GM12878 (cell line): ENCODE measurements around the gene AJM1. TPM values are rescaled to one million over a fixed set of nuclear protein-coding genes. Genes with fewer than 3 reads are reported as not detected.
"Not testable (repeated sequence)": the region's sequence is repeated elsewhere in the genome, so short reads cannot be mapped to it uniquely, and the experiment has no call there.

Experiments used
- ATAC-seq: fragments of 200-7000 bp; cut with Tn5 transposase; 3 replicates; pipeline ENCODE4 v1.9.1; 2020; ENCODE audit warnings: mild to moderate bottlenecking, moderate library complexity
- BruUV-seq: library from RNA; stranded (reverse); fragments of 400-500 nt; replicated peaks from 2 replicates; lab custom pipeline; 2021; lab: Mats Ljungman, UMichigan
- CTCF ChIA-PET: fragments of 300-600 bp; sonication (Branson Sonifier 250); formaldehyde crosslinking; extraction: SDS; loops from one replicate; lab custom pipeline; 2021; ENCODE audit warnings: inconsistent platforms; lab: Yijun Ruan, JAX
- POLR2A ChIA-PET: fragments of 350-600 bp; formaldehyde crosslinking; extraction: SDS; loops from one replicate; lab custom pipeline; 2021; ENCODE audit warnings: inconsistent platforms; lab: Charles Lee
- RAD21 ChIA-PET: fragments of 300-600 bp; sonication (Branson Sonifier 250); formaldehyde crosslinking; loops from one replicate; lab custom pipeline; 2023; ENCODE audit warnings: antibody characterized with exemption; ENCODE audit not compliant: unreplicated experiment; lab: Charles Lee
- SMC1A ChIA-PET: fragments of 300-600 bp; sonication (Branson Sonifier 250); formaldehyde crosslinking; loops from one replicate; lab custom pipeline; 2023; ENCODE audit not compliant: unreplicated experiment, uncharacterized antibody; lab: Charles Lee
- DNase-seq: peaks from one replicate; pipeline ENCODE4 v3.0.0-alpha.2; 2011; ENCODE audit warnings: low read depth, low spot score
- FAIRE-seq: peaks from 3 replicates; lab custom pipeline; 2011; peaks lifted over from hg19 to GRCh38; lab: Jason Lieb, UNC
- H2AFZ ChIP-seq: 2 replicates; pipeline ENCODE4 v1.6.0; 2011; ENCODE audit warnings: low read depth, low read length, control low read depth; ENCODE audit not compliant: control insufficient read depth
- H3K27ac ChIP-seq: 2 replicates; pipeline ENCODE4 v1.5.1; 2011; ENCODE audit warnings: control low read depth; ENCODE audit not compliant: control insufficient read depth, insufficient read depth
- H3K27me3 ChIP-seq, 2 experiments: replicated peaks in 1 of 2; 2 replicates each; pipeline versions ENCODE4 v1.6.0 to v1.6.1; 2011; ENCODE audit warnings: low read length in 1 of 2; ENCODE audit not compliant: control insufficient read depth in 2 of 2, insufficient read depth in 2 of 2
- H3K36me3 ChIP-seq, 2 experiments: 2 replicates each; pipeline ENCODE4 v1.5.1; 2011; ENCODE audit warnings: low read length in 1 of 2; ENCODE audit not compliant: control insufficient read depth in 2 of 2, insufficient read depth in 2 of 2
- H3K4me1 ChIP-seq: 2 replicates; pipeline ENCODE4 v1.6.1; 2011; ENCODE audit warnings: mild to moderate bottlenecking, low read length, moderate library complexity, mixed read lengths; ENCODE audit not compliant: control insufficient read depth, insufficient read depth
- H3K4me2 ChIP-seq: 2 replicates; pipeline ENCODE4 v1.6.0; 2011; ENCODE audit warnings: control low read depth; ENCODE audit not compliant: control insufficient read depth, insufficient read depth
- H3K4me3 ChIP-seq: fragments of 200-600 bp; sonication (generic); 2 replicates; pipeline ENCODE4 v1.5.1; 2016
- H3K79me2 ChIP-seq: 2 replicates; pipeline ENCODE4 v1.6.0; 2011; ENCODE audit warnings: low read length; ENCODE audit not compliant: control insufficient read depth, insufficient read depth
- H3K9ac ChIP-seq: 2 replicates; pipeline ENCODE4 v1.8.0; 2011; ENCODE audit warnings: low read length, control low read depth, mixed read lengths; ENCODE audit not compliant: control insufficient read depth, insufficient read depth
- H3K9me3 ChIP-seq: replicated peaks from 3 replicates; pipeline ENCODE4 v1.5.1; 2011; ENCODE audit warnings: mild to moderate bottlenecking, low read length; ENCODE audit not compliant: control insufficient read depth, insufficient read depth
- H4K20me1 ChIP-seq: 2 replicates; pipeline ENCODE4 v1.6.0; 2011; ENCODE audit not compliant: control insufficient read depth, insufficient read depth
- BCL3 ChIP-seq: IDR thresholded peaks from 2 replicates; pipeline ENCODE4 v1.6.1; 2011; ENCODE audit warnings: borderline replicate concordance, low read depth, mild to moderate bottlenecking, moderate library complexity, low read length; ENCODE audit not compliant: insufficient read depth, poor library complexity, severe bottlenecking
- CREB1 ChIP-seq: IDR thresholded peaks from 2 replicates; pipeline ENCODE4 v1.6.1; 2012; ENCODE audit warnings: low read depth, mild to moderate bottlenecking, inconsistent platforms
- E2F8 ChIP-seq: fragments of 450-650 bp; IDR thresholded peaks from 2 replicates; pipeline ENCODE4 v1.6.1; 2018; ENCODE audit warnings: mild to moderate bottlenecking, low read depth, moderate library complexity; ENCODE audit not compliant: partially characterized antibody
- GATAD2B ChIP-seq: fragments of 450-650 bp; conservative IDR thresholded peaks from 2 replicates; pipeline ENCODE4 v1.6.1; 2017; ENCODE audit warnings: low read depth, mild to moderate bottlenecking, moderate library complexity
- IKZF2 ChIP-seq, 2 experiments: fragments of 450-650 bp; IDR thresholded peaks; 2 replicates each; pipeline ENCODE4 v1.6.1; 2017; ENCODE audit warnings: mild to moderate bottlenecking in 2 of 2, moderate library complexity in 2 of 2
- NFIC ChIP-seq: IDR thresholded peaks from 2 replicates; pipeline ENCODE4 v1.6.1; 2012; ENCODE audit warnings: low read depth, mild to moderate bottlenecking, inconsistent platforms, low read length, moderate library complexity
- SMC3 ChIP-seq: IDR thresholded peaks from 2 replicates; pipeline ENCODE4 v1.6.1; 2011; ENCODE audit warnings: low read length, improper control_type of control experiment, borderline replicate concordance
- STAT3 ChIP-seq: IDR thresholded peaks from 2 replicates; pipeline ENCODE4 v1.6.1; 2011; ENCODE audit warnings: low read depth, low read length, improper control_type of control experiment
- YY1 ChIP-seq: IDR thresholded peaks from 2 replicates; pipeline ENCODE4 v1.6.1; 2011; ENCODE audit warnings: low read depth, mild to moderate bottlenecking, low read length
- ZBTB4 ChIP-seq: fragments of 450-650 bp; formaldehyde crosslinking; IDR thresholded peaks from 2 replicates; pipeline ENCODE4 v1.4.0; 2022; ENCODE audit warnings: mild to moderate bottlenecking, moderate library complexity
- WGBS: methylation state at CpG from one replicate; pipeline ENCODE4 v1.1.6; 2016; ENCODE audit warnings: low lambda C conversion rate; ENCODE audit not compliant: insufficient replicate concordance, insufficient coverage; ENCODE audit errors: missing lambda C conversion rate; 5-methylcytosine and 5-hydroxymethylcytosine counted together
- in situ Hi-C: fragments of 300-500 bp; cut with MboI; formaldehyde crosslinking; loops from 9 replicates; pipeline ENCODE4 v1.14.3; 2018; ENCODE audit warnings: mixed read lengths
- intact Hi-C: fragments of 100-400 bp; cut with micrococcal nuclease; formaldehyde crosslinking; loops from one replicate; pipeline ENCODE4 v1.14.2; 2022; ENCODE audit not compliant: unreplicated experiment
- polyA plus RNA-seq, 11 experiments: library from polyadenylated mRNA; depleted of rRNA in 4 of 11; unstranded in 6 of 11; stranded (reverse) in 5 of 11; fragments of >200 nt; fragmentation: Nextera tagmentation in 4 of 11; fragmentation: Illumina TruSeq in 1 of 11; extraction: Ambion mirVana in 4 of 11; extraction: Trizol in 1 of 11; gene quantifications; 1 replicate in 1 of 11; 2 replicates in 10 of 11; pipeline versions ENCODE4 v1.2.1 to v1.2.3, GENCODE V29; 2011 to 2016; ENCODE audit warnings: inconsistent platforms in 2 of 11, missing spikeins in 2 of 11, low read depth in 1 of 11
- total RNA-seq, 4 experiments: library from RNA; depleted of rRNA in 3 of 4; stranded (reverse); fragments of >200 nt in 3 of 4; fragmentation: Illumina TruSeq in 1 of 4; extraction: Trizol in 1 of 4; gene quantifications; 2 replicates each; pipeline versions ENCODE4 v1.2.1 to v1.2.3, GENCODE V29; 2013 to 2021

AJM1 gene
- total and polyA plus RNA-seq, 10 of the 15 experiments (the other 5 are each of a cell fraction or from before 2014, with no cell fraction given): 0.06 to 2.5 (median 1.0) TPM; not detected in 2

- TF ChIP-seq ZBTB4 (CRISPR knock-in tag) (no peak), SMC3 (no peak), STAT3 (no peak), CREB1 (no peak), BCL3 (no peak), YY1 (no peak), GATAD2B (no peak), NFIC (no peak), IKZF2 (IDR thresholded peaks at IDR 0.05) (no peak), E2F8 (no peak)
These were observed 46.0 kb upstream of the AJM1 start, which contains the start of gene CCDC183 (continued) for GRCh38 chr9:136796238-136796774.

GRCh38 chr9:136796775-136797347, 45.4 kb upstream of the AJM1 start:
- ATAC-seq, H3K4me3 ChIP-seq, H4K20me1 ChIP-seq, CTCF ChIA-PET, H3K9ac ChIP-seq, RAD21 ChIA-PET, H2AFZ ChIP-seq, POLR2A ChIA-PET, FAIRE-seq, H3K27ac ChIP-seq, BruUV-seq, H3K9me3 ChIP-seq, H3K79me2 ChIP-seq, H3K27me3 ChIP-seq, H3K36me3 ChIP-seq, H3K4me2 ChIP-seq, DNase-seq: not testable (repeated sequence)
- intact Hi-C loops (loop anchor here (10.0 kb wide), 1 partner anchor 148 kb away; the partner anchor contains the start of genes C8G and FBXW5), in situ Hi-C loops (loop anchor here (5.0 kb wide), 1 partner anchor 240 kb away; no protein-coding TSS in a partner anchor)
- SMC1A ChIA-PET: interaction anchor here (0.6 kb wide), 1 partner anchor 146 kb away, joined by 3 read pairs; no protein-coding TSS in a partner anchor
- H3K4me1 ChIP-seq: peaks cover 16% of the 10 kb centered on the region
- 20% methylated on average over 10 of the region's 10 CpGs for WGBS
